ENCODE data around the gene PHKG2.
A peak's percentile ranks its signal among the peaks of the same experiment; 100 is the strongest.

Gene PHKG2

GRCh38 chr16:30769379-30770089, 21.3 kb downstream of the PHKG2 start:
- TF ChIP-seq CTCF (IDR thresholded peaks at IDR 0.05): no peak
- TF ChIP-seq ZFX (IDR thresholded peaks at IDR 0.05; ENCODE audit: borderline replicate concordance): no peak
- H3K27ac ChIP-seq: no peak overlapping the region

GRCh38 chr16:30771726-30772125, 23.5 kb downstream of the PHKG2 start:
- no peak for TF ChIP-seq CTCF (IDR thresholded peaks at IDR 0.05)
- no peak for TF ChIP-seq ZFX (IDR thresholded peaks at IDR 0.05; ENCODE audit: borderline replicate concordance)
- no peak overlapping the region for H3K27ac ChIP-seq

- H3K27ac ChIP-seq: peak overlapping the region; percentile 94
- TF ChIP-seq ZFX (IDR thresholded peaks at IDR 0.05; ENCODE audit: borderline replicate concordance) (no peak), CTCF (IDR thresholded peaks at IDR 0.05) (no peak)
Measured at GRCh38 chr16:30773826-30774225, 25.6 kb downstream of the PHKG2 start.

GRCh38 chr16:30774367-30775130, 26.3 kb downstream of the PHKG2 start:
- TF ChIP-seq ZFX (IDR thresholded peaks at IDR 0.05; ENCODE audit: borderline replicate concordance) (no peak), CTCF (IDR thresholded peaks at IDR 0.05) (no peak)
- H3K27ac ChIP-seq: peak overlapping the region; percentile 94

GRCh38 chr16:30775131-30775391, 26.8 kb downstream of the PHKG2 start:
- TF ChIP-seq CTCF (IDR thresholded peaks at IDR 0.05): no peak
- no peak for TF ChIP-seq ZFX (IDR thresholded peaks at IDR 0.05; ENCODE audit: borderline replicate concordance)
- peak overlapping the region; percentile 94 for H3K27ac ChIP-seq

GRCh38 chr16:30775392-30776188, 27.4 kb downstream of the PHKG2 start:
- peak overlapping the region; percentile 94 for H3K27ac ChIP-seq
- TF ChIP-seq CTCF (IDR thresholded peaks at IDR 0.05) (no peak), ZFX (IDR thresholded peaks at IDR 0.05; ENCODE audit: borderline replicate concordance) (no peak)

Measured in 22Rv1 (cell line).